Astrocyte (in vitro differentiated cells and primary cell): Measurements from ENCODE around the gene EIF2B5. TPM values are rescaled to one million over a fixed set of nuclear protein-coding genes. Genes with fewer than 3 reads are reported as not detected.

Experiments
- DNase-seq: peaks from one replicate; pipeline ENCODE4 v3.0.0-alpha.2; 2010; ENCODE audit warnings: low read depth
- FAIRE-seq: peaks from 2 replicates; lab custom pipeline; 2011; peaks lifted over from hg19 to GRCh38; lab: Jason Lieb, UNC
- H2AFZ ChIP-seq: 2 replicates; pipeline ENCODE4 v1.6.0; 2012; ENCODE audit warnings: low read depth, low read length, inconsistent platforms
- H3K27ac ChIP-seq: 2 replicates; pipeline ENCODE4 v1.5.1; 2011; ENCODE audit warnings: low read depth, low read length, inconsistent platforms
- H3K27me3 ChIP-seq: 2 replicates; pipeline ENCODE4 v1.6.0; 2011; ENCODE audit warnings: low read length, inconsistent platforms; ENCODE audit not compliant: insufficient read depth
- H3K36me3 ChIP-seq: 2 replicates; pipeline ENCODE4 v1.5.1; 2011; ENCODE audit warnings: low read length, inconsistent platforms; ENCODE audit not compliant: insufficient read depth
- H3K4me1 ChIP-seq: 2 replicates; pipeline ENCODE4 v1.5.1; 2011; ENCODE audit warnings: low read length, inconsistent platforms; ENCODE audit not compliant: insufficient read depth
- H3K4me2 ChIP-seq: 2 replicates; pipeline ENCODE4 v1.6.0; 2012; ENCODE audit warnings: low read length, inconsistent platforms
- H3K4me3 ChIP-seq: 2 replicates; pipeline ENCODE4 v1.5.1; 2011; ENCODE audit warnings: low read depth, mild to moderate bottlenecking, low read length, inconsistent platforms; ENCODE audit not compliant: insufficient read depth
- H3K79me2 ChIP-seq: 2 replicates; pipeline ENCODE4 v1.6.0; 2012; ENCODE audit warnings: mild to moderate bottlenecking, low read length, inconsistent platforms; ENCODE audit not compliant: insufficient read depth
- H3K9ac ChIP-seq: 2 replicates; pipeline ENCODE4 v1.6.0; 2012; ENCODE audit warnings: mild to moderate bottlenecking, low read length, inconsistent platforms
- H3K9me3 ChIP-seq: 2 replicates; pipeline ENCODE4 v1.5.1; 2012; ENCODE audit warnings: low read depth, mild to moderate bottlenecking, low read length, inconsistent platforms; ENCODE audit not compliant: insufficient read depth
- H4K20me1 ChIP-seq: 2 replicates; pipeline ENCODE4 v1.6.0; 2012; ENCODE audit warnings: low read length, inconsistent platforms; ENCODE audit not compliant: insufficient read depth
- H3K27ac Mint-ChIP-seq: one replicate; pipeline ENCODE4 v1.8.0; 2021; ENCODE audit warnings: mild to moderate bottlenecking, mixed read lengths; ENCODE audit not compliant: unreplicated experiment
- H3K27me3 Mint-ChIP-seq: one replicate; pipeline ENCODE4 v1.8.0; 2021; ENCODE audit warnings: low read depth, mixed read lengths; ENCODE audit not compliant: unreplicated experiment
- H3K36me3 Mint-ChIP-seq: one replicate; pipeline ENCODE4 v1.8.0; 2021; ENCODE audit warnings: low read depth, mixed read lengths; ENCODE audit not compliant: unreplicated experiment
- H3K4me1 Mint-ChIP-seq: one replicate; pipeline ENCODE4 v1.8.0; 2021; ENCODE audit warnings: low read depth, mixed read lengths; ENCODE audit not compliant: unreplicated experiment
- H3K4me3 Mint-ChIP-seq: one replicate; pipeline ENCODE4 v1.8.0; 2021; ENCODE audit warnings: mild to moderate bottlenecking, moderate library complexity, mixed read lengths; ENCODE audit not compliant: unreplicated experiment
- H3K9me3 Mint-ChIP-seq: one replicate; pipeline ENCODE4 v1.8.0; 2021; ENCODE audit warnings: mild to moderate bottlenecking, mixed read lengths; ENCODE audit not compliant: unreplicated experiment
- EZH2 ChIP-seq: IDR thresholded peaks from 2 replicates; pipeline ENCODE4 v1.6.1; 2012; ENCODE audit warnings: mild to moderate bottlenecking, low read length, inconsistent platforms; ENCODE audit not compliant: insufficient read depth
- total RNA-seq: library from RNA; stranded (reverse); gene quantifications from 2 replicates; pipeline ENCODE4 v1.2.1, GENCODE V29; 2021
- TF ChIP-seq, protein P1 (sequence below): IDR thresholded peaks from 2 replicates; pipeline ENCODE4 v1.5.1; 2011; ENCODE audit warnings: low read depth, mild to moderate bottlenecking, inconsistent platforms, low read length, moderate library complexity; ENCODE audit not compliant: insufficient read depth

The EIF2B5 gene
- total RNA-seq, 1 donor from 2014 or later, result 22.6 TPM

DNA sequence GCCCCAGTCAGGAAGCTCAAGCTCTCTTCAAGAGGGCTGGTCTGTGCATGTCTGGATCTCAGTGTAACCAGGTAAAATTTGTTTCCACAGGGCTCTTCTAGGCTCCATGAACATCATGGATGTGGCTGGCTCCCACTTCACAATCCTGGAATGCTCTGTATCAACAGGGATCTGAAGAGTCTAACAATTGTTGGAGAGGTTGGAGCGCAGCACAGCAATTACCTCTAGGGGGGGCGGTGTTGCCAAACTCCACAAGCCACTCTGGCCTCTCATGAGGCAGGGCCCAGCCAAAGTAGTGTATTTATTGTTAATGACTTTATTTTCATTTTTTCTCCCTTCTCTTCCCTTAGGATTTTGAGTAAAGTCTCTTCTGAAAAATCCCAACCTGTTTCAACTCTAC is 6.1 kb upstream of the EIF2B5 start:
- peaks cover 4% of the 10 kb centered on the region for H3K4me1 Mint-ChIP-seq
- no peak for TF ChIP-seq EZH2
- TF ChIP-seq, protein P1, sequence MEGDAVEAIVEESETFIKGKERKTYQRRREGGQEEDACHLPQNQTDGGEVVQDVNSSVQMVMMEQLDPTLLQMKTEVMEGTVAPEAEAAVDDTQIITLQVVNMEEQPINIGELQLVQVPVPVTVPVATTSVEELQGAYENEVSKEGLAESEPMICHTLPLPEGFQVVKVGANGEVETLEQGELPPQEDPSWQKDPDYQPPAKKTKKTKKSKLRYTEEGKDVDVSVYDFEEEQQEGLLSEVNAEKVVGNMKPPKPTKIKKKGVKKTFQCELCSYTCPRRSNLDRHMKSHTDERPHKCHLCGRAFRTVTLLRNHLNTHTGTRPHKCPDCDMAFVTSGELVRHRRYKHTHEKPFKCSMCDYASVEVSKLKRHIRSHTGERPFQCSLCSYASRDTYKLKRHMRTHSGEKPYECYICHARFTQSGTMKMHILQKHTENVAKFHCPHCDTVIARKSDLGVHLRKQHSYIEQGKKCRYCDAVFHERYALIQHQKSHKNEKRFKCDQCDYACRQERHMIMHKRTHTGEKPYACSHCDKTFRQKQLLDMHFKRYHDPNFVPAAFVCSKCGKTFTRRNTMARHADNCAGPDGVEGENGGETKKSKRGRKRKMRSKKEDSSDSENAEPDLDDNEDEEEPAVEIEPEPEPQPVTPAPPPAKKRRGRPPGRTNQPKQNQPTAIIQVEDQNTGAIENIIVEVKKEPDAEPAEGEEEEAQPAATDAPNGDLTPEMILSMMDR, result peak; percentile 31
- no peak for FAIRE-seq
- DNase-seq, result peak; percentile 25
- peaks cover 2% of the 10 kb centered on the region for H3K27me3 Mint-ChIP-seq
- H3K27ac Mint-ChIP-seq, result no peak overlapping the region
- H3K36me3 Mint-ChIP-seq, result no peaks in the 10 kb centered on the region
- H4K20me1 ChIP-seq, result no peaks in the 10 kb centered on the region
- no peaks in the 10 kb centered on the region for H3K9me3 Mint-ChIP-seq
- H3K4me2 ChIP-seq, result no peak overlapping the region
- no peak overlapping the region for H3K27ac ChIP-seq
- H3K79me2 ChIP-seq, result no peaks in the 10 kb centered on the region
- H3K4me3 ChIP-seq, result no peak overlapping the region
- no peak overlapping the region for H3K9ac ChIP-seq
- H3K36me3 ChIP-seq, result no peaks in the 10 kb centered on the region
- H3K27me3 ChIP-seq, result no peaks in the 10 kb centered on the region
- H3K9me3 ChIP-seq, result no peaks in the 10 kb centered on the region
- no peak overlapping the region for H3K4me3 Mint-ChIP-seq
- H2AFZ ChIP-seq, result no peak overlapping the region
- peaks cover 5% of the 10 kb centered on the region for H3K4me1 ChIP-seq

DNA sequence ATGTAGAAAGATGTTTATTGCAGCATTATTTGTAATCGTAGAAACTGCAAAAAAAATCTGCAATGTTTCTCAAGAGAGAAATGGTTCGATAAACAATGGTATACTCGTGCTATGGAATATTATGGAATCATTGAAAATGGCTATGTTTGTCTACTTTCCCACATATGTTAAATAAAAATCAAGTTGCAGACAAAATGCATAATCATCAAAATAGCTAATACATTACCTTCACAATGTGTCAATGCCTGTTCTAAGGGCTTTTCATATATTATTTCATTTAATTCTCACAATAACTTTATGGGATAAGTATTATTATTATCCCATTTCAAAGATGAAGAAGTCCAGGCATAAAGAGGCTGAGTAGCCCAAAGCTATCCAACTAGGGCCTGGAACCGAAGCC is 2.2 kb upstream of the EIF2B5 start:
- no peaks in the 10 kb centered on the region for H3K9me3 ChIP-seq
- H3K27me3 ChIP-seq, result no peaks in the 10 kb centered on the region
- no peaks in the 10 kb centered on the region for H3K9me3 Mint-ChIP-seq
- TF ChIP-seq, protein P1, result no peak
- TF ChIP-seq EZH2, result no peak
- peaks cover 15% of the 10 kb centered on the region for H4K20me1 ChIP-seq
- FAIRE-seq, result no peak
- no peak overlapping the region for H3K4me2 ChIP-seq
- no peak overlapping the region for H2AFZ ChIP-seq
- H3K4me1 ChIP-seq, result peaks cover 13% of the 10 kb centered on the region
- H3K79me2 ChIP-seq, result peaks cover 36% of the 10 kb centered on the region
- no peak overlapping the region for H3K4me3 ChIP-seq
- no peak overlapping the region for H3K27ac ChIP-seq
- no peak overlapping the region for H3K4me3 Mint-ChIP-seq
- no peak for DNase-seq
- H3K9ac ChIP-seq, result no peak overlapping the region
- H3K27me3 Mint-ChIP-seq, result peaks cover 2% of the 10 kb centered on the region
- H3K36me3 ChIP-seq, result peaks cover 5% of the 10 kb centered on the region
- peaks cover 12% of the 10 kb centered on the region for H3K4me1 Mint-ChIP-seq
- no peaks in the 10 kb centered on the region for H3K36me3 Mint-ChIP-seq
- H3K27ac Mint-ChIP-seq, result no peak overlapping the region

DNA sequence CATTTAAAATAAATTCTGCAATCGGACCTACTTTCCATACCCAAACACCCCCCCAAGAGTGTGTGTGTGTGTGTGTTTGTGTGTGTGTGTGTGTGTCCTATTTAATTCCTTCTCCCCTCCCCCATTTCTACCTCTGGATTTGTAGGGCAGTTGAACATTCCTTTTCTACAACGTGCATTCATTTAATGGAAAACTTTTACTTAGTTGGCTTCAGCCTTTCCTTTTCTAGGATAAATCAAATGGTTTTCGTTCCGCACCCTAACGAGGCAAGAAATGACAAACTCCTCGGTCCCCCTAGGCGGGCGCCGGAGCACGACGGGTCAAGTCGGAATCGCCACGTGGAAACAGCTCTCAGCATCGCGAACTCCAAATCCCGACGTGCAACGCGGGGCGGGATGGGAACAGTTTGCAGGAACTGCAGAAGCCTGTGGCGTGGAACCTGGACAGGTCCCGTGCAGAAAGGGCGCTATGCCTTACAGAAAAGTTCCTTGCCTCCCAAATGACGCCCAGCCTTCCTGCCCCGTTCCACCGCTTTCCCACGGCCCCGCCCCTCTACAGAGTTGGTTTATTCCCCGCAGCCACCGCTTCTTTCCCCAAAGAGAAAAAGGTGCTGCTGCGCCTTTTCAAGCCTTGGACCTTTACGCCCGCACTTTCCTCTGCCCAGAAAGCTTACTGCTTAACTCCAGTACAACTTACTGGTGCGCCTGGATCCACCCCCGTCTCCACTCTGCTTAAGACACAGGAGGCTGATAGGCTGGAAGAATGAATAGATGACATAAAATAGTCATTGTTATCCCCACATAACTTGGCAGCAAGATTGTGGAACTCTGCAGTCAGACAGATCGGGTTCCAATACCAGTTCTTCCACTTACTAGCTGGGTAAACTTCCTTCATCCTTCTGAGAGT is 1.1 kb upstream of the EIF2B5 start:
- H3K4me1 ChIP-seq, result peaks cover 13% of the 10 kb centered on the region
- H3K36me3 ChIP-seq, result peaks cover 5% of the 10 kb centered on the region
- peak overlapping the region; percentile 95 for H2AFZ ChIP-seq
- Mint-ChIP-seq H3K4me1 (peaks cover 12% of the 10 kb centered on the region), H3K4me3 (peak overlapping the region; percentile 97), H3K9me3 (no peaks in the 10 kb centered on the region), H3K36me3 (no peaks in the 10 kb centered on the region), H3K27me3 (no peaks in the 10 kb centered on the region), H3K27ac (peak overlapping the region; percentile 97)
- H3K27ac ChIP-seq, result peak overlapping the region; percentile 14
- FAIRE-seq (no peak), DNase-seq (peak; percentile 71)
- H4K20me1 ChIP-seq, result peaks cover 15% of the 10 kb centered on the region
- H3K4me2 ChIP-seq, result peak overlapping the region; percentile 96
- TF ChIP-seq, protein P1, result no peak
- no peak for TF ChIP-seq EZH2
- H3K27me3 ChIP-seq, result no peaks in the 10 kb centered on the region
- peak overlapping the region; percentile 89 for H3K9ac ChIP-seq
- peaks cover 45% of the 10 kb centered on the region for H3K79me2 ChIP-seq
- H3K4me3 ChIP-seq, result peak overlapping the region; percentile 93
- no peaks in the 10 kb centered on the region for H3K9me3 ChIP-seq
